HEK293 (cell line): ENCODE measurements around the gene TTC31.

ENCODE experiments used
- EGR2 ChIP-seq: fragments of 450-650 bp; formaldehyde crosslinking; IDR thresholded peaks from 2 replicates; pipeline ENCODE4 v1.5.1; 2016; ENCODE audit warnings: low read depth, missing biosample characterization, missing genetic modification characterization
- HIC1 ChIP-seq: fragments of 450-650 bp; formaldehyde crosslinking; IDR thresholded peaks from 2 replicates; pipeline ENCODE4 v1.5.1; 2016; ENCODE audit warnings: missing biosample characterization, missing genetic modification characterization
- REPIN1 ChIP-seq: fragments of 450-650 bp; formaldehyde crosslinking; IDR thresholded peaks from 2 replicates; pipeline ENCODE4 v1.5.1; 2017; ENCODE audit warnings: missing biosample characterization, missing genetic modification characterization, low read depth
- SCRT1 ChIP-seq: fragments of 450-650 bp; formaldehyde crosslinking; IDR thresholded peaks from 2 replicates; pipeline ENCODE4 v1.5.1; 2016; ENCODE audit warnings: missing biosample characterization, missing genetic modification characterization, borderline replicate concordance
- ZBTB17 ChIP-seq: fragments of 450-650 bp; formaldehyde crosslinking; IDR thresholded peaks from 2 replicates; pipeline ENCODE4 v1.5.1; 2016; ENCODE audit warnings: missing biosample characterization, missing genetic modification characterization
- ZBTB20 ChIP-seq: fragments of 450-650 bp; formaldehyde crosslinking; IDR thresholded peaks from 2 replicates; pipeline ENCODE4 v1.5.1; 2016; ENCODE audit warnings: missing biosample characterization, missing genetic modification characterization
- ZNF157 ChIP-seq: fragments of 450-650 bp; formaldehyde crosslinking; IDR thresholded peaks from 2 replicates; pipeline ENCODE4 v1.5.1; 2016; ENCODE audit warnings: missing biosample characterization, missing genetic modification characterization
- ZNF169 ChIP-seq: fragments of 450-650 bp; formaldehyde crosslinking; IDR thresholded peaks from 2 replicates; pipeline ENCODE4 v1.5.1; 2016; ENCODE audit warnings: missing biosample characterization, missing genetic modification characterization
- ZNF366 ChIP-seq: fragments of 450-650 bp; formaldehyde crosslinking; conservative IDR thresholded peaks from 2 replicates; pipeline ENCODE4 v1.5.1; 2016; ENCODE audit warnings: missing biosample characterization, missing genetic modification characterization
- ZNF37A ChIP-seq: fragments of 450-650 bp; IDR thresholded peaks from 2 replicates; pipeline ENCODE4 v1.5.1; 2018; ENCODE audit warnings: missing biosample characterization, missing genetic modification characterization
- ZNF416 ChIP-seq: fragments of 450-650 bp; formaldehyde crosslinking; IDR thresholded peaks from 2 replicates; pipeline ENCODE4 v1.5.1; 2016; ENCODE audit warnings: missing biosample characterization, missing genetic modification characterization
- ZNF449 ChIP-seq: fragments of 450-650 bp; formaldehyde crosslinking; IDR thresholded peaks from 2 replicates; pipeline ENCODE4 v1.5.1; 2017; ENCODE audit warnings: missing biosample characterization, mild to moderate bottlenecking, missing genetic modification characterization, moderate library complexity
- ZNF513 ChIP-seq: fragments of 450-650 bp; IDR thresholded peaks from 2 replicates; pipeline ENCODE4 v1.5.1; 2018; ENCODE audit warnings: missing biosample characterization, missing genetic modification characterization
- ZNF596 ChIP-seq: fragments of 450-650 bp; IDR thresholded peaks from 2 replicates; pipeline ENCODE4 v1.5.0; 2018; ENCODE audit warnings: missing biosample characterization, mild to moderate bottlenecking, missing genetic modification characterization, moderate library complexity
- ZNF792 ChIP-seq: fragments of 450-650 bp; formaldehyde crosslinking; IDR thresholded peaks from 2 replicates; pipeline ENCODE4 v1.5.1; 2016; ENCODE audit warnings: missing biosample characterization, missing genetic modification characterization
- ZSCAN30 ChIP-seq: fragments of 450-650 bp; IDR thresholded peaks from 2 replicates; pipeline ENCODE4 v1.5.1; 2018; ENCODE audit warnings: missing biosample characterization, mild to moderate bottlenecking, missing genetic modification characterization, moderate library complexity
- TF ChIP-seq, protein P1 (sequence below): fragments of 450-650 bp; formaldehyde crosslinking; IDR thresholded peaks from 2 replicates; pipeline ENCODE4 v1.5.1; 2016; ENCODE audit warnings: missing biosample characterization, missing genetic modification characterization
- TF ChIP-seq, protein P2 (sequence below): fragments of 450-650 bp; formaldehyde crosslinking; IDR thresholded peaks from 2 replicates; pipeline ENCODE4 v1.5.1; 2016; ENCODE audit warnings: missing biosample characterization, missing genetic modification characterization
- TF ChIP-seq, protein P3 (sequence below): fragments of 450-650 bp; formaldehyde crosslinking; IDR thresholded peaks from 2 replicates; pipeline ENCODE4 v1.5.1; 2016; ENCODE audit warnings: missing biosample characterization, missing genetic modification characterization, borderline replicate concordance
- TF ChIP-seq, protein P4 (sequence below): fragments of 450-650 bp; formaldehyde crosslinking; IDR thresholded peaks from 2 replicates; pipeline ENCODE4 v1.5.1; 2016; ENCODE audit warnings: missing biosample characterization, missing genetic modification characterization, low read depth

The TTC31 gene

DNA sequence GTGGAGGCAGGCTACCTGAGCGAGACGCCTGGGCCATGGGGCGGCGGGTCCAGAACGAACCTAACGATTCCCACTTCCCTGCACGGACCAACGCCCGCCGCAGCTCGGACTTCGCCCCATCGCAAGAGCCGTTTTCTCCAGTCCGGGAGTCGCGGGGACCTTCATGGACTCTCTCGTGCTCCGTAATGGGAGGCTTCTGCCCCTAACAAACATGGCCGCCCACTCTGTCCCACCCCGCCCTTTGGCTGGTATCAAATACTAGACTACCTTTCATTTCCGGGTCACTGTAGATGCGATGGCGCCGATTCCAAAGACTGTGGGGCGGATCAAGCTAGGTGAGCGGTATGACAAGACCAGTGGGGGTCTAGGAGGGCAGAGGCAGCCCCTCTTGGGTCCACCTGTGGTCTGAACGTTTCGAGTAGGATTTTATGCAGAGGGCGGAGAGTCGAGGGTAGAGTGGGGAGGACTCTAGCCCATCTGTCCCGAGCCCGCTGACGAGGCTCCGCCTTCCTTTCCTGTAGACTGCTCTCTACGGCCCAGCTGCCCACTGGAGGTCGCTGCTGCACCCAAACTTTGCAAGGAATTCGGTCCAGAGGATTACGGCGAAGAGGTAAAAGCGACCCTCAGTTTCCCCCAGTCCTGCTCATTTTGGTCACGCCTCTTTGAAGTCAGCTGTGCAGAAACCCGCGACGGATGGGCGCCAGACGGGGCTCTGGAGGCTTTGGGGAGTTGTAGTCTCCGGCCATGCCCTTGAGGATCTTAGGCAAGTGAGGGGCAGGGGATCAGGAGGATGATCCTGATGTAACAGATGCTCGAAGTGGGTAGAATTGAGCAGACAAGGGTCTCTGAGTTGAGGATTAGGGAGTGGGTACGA lies at the start of gene TTC31, which contains the start of gene CCDC142 (continued):
- TF ChIP-seq, protein P1, sequence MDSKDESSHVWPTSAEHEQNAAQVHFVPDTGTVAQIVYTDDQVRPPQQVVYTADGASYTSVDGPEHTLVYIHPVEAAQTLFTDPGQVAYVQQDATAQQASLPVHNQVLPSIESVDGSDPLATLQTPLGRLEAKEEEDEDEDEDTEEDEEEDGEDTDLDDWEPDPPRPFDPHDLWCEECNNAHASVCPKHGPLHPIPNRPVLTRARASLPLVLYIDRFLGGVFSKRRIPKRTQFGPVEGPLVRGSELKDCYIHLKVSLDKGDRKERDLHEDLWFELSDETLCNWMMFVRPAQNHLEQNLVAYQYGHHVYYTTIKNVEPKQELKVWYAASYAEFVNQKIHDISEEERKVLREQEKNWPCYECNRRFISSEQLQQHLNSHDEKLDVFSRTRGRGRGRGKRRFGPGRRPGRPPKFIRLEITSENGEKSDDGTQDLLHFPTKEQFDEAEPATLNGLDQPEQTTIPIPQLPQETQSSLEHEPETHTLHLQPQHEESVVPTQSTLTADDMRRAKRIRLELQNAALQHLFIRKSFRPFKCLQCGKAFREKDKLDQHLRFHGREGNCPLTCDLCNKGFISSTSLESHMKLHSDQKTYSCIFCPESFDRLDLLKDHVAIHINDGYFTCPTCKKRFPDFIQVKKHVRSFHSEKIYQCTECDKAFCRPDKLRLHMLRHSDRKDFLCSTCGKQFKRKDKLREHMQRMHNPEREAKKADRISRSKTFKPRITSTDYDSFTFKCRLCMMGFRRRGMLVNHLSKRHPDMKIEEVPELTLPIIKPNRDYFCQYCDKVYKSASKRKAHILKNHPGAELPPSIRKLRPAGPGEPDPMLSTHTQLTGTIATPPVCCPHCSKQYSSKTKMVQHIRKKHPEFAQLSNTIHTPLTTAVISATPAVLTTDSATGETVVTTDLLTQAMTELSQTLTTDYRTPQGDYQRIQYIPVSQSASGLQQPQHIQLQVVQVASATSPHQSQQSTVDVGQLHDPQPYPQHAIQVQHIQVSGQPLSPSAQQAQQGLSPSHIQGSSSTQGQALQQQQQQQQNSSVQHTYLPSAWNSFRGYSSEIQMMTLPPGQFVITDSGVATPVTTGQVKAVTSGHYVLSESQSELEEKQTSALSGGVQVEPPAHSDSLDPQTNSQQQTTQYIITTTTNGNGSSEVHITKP (tag by site-specific recombination) = peak; percentile 85
- TF ChIP-seq ZNF169 (tag by site-specific recombination) = no peak
- TF ChIP-seq ZNF792 (tag by site-specific recombination) = no peak
- TF ChIP-seq ZNF37A (tag by site-specific recombination) = no peak
- TF ChIP-seq EGR2 = peak; percentile 3; the same call in 1 of the 2 replicates
- peak; percentile 64; the same call in 1 of the 2 replicates for TF ChIP-seq ZBTB20 (tag by site-specific recombination)
- TF ChIP-seq ZNF449 = no peak
- TF ChIP-seq ZNF366 (tag by site-specific recombination) = no peak
- TF ChIP-seq, protein P2, sequence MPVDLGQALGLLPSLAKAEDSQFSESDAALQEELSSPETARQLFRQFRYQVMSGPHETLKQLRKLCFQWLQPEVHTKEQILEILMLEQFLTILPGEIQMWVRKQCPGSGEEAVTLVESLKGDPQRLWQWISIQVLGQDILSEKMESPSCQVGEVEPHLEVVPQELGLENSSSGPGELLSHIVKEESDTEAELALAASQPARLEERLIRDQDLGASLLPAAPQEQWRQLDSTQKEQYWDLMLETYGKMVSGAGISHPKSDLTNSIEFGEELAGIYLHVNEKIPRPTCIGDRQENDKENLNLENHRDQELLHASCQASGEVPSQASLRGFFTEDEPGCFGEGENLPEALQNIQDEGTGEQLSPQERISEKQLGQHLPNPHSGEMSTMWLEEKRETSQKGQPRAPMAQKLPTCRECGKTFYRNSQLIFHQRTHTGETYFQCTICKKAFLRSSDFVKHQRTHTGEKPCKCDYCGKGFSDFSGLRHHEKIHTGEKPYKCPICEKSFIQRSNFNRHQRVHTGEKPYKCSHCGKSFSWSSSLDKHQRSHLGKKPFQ (tag by site-specific recombination) = no peak
- TF ChIP-seq, protein P3, sequence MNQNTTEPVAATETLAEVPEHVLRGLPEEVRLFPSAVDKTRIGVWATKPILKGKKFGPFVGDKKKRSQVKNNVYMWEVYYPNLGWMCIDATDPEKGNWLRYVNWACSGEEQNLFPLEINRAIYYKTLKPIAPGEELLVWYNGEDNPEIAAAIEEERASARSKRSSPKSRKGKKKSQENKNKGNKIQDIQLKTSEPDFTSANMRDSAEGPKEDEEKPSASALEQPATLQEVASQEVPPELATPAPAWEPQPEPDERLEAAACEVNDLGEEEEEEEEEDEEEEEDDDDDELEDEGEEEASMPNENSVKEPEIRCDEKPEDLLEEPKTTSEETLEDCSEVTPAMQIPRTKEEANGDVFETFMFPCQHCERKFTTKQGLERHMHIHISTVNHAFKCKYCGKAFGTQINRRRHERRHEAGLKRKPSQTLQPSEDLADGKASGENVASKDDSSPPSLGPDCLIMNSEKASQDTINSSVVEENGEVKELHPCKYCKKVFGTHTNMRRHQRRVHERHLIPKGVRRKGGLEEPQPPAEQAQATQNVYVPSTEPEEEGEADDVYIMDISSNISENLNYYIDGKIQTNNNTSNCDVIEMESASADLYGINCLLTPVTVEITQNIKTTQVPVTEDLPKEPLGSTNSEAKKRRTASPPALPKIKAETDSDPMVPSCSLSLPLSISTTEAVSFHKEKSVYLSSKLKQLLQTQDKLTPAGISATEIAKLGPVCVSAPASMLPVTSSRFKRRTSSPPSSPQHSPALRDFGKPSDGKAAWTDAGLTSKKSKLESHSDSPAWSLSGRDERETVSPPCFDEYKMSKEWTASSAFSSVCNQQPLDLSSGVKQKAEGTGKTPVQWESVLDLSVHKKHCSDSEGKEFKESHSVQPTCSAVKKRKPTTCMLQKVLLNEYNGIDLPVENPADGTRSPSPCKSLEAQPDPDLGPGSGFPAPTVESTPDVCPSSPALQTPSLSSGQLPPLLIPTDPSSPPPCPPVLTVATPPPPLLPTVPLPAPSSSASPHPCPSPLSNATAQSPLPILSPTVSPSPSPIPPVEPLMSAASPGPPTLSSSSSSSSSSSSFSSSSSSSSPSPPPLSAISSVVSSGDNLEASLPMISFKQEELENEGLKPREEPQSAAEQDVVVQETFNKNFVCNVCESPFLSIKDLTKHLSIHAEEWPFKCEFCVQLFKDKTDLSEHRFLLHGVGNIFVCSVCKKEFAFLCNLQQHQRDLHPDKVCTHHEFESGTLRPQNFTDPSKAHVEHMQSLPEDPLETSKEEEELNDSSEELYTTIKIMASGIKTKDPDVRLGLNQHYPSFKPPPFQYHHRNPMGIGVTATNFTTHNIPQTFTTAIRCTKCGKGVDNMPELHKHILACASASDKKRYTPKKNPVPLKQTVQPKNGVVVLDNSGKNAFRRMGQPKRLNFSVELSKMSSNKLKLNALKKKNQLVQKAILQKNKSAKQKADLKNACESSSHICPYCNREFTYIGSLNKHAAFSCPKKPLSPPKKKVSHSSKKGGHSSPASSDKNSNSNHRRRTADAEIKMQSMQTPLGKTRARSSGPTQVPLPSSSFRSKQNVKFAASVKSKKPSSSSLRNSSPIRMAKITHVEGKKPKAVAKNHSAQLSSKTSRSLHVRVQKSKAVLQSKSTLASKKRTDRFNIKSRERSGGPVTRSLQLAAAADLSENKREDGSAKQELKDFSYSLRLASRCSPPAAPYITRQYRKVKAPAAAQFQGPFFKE = no peak
- peak; percentile 10 for TF ChIP-seq ZSCAN30
- peak; percentile 83 for TF ChIP-seq HIC1
- TF ChIP-seq ZBTB17 (tag by site-specific recombination) = peak; percentile 97
- TF ChIP-seq ZNF416 (tag by site-specific recombination) = no peak
- no peak for TF ChIP-seq REPIN1 (tag by site-specific recombination)
- TF ChIP-seq ZNF596 (tag by site-specific recombination) = no peak
- no peak for TF ChIP-seq SCRT1 (tag by site-specific recombination)
- no peak for TF ChIP-seq ZNF157 (tag by site-specific recombination)
- TF ChIP-seq, protein P4, sequence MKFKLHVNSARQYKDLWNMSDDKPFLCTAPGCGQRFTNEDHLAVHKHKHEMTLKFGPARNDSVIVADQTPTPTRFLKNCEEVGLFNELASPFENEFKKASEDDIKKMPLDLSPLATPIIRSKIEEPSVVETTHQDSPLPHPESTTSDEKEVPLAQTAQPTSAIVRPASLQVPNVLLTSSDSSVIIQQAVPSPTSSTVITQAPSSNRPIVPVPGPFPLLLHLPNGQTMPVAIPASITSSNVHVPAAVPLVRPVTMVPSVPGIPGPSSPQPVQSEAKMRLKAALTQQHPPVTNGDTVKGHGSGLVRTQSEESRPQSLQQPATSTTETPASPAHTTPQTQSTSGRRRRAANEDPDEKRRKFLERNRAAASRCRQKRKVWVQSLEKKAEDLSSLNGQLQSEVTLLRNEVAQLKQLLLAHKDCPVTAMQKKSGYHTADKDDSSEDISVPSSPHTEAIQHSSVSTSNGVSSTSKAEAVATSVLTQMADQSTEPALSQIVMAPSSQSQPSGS = no peak
- no peak for TF ChIP-seq ZNF513
